K562 (cell line): ENCODE data around the gene HOMEZ. TPM values are rescaled to one million over a fixed set of nuclear protein-coding genes. Genes with fewer than 3 reads are reported as not detected.

ENCODE experiments used
- ILF3 ChIP-seq: fragments of 450-650 bp; IDR thresholded peaks from 2 replicates; pipeline ENCODE4 v1.6.1; 2018; ENCODE audit warnings: antibody characterized with exemption, mild to moderate bottlenecking, moderate library complexity, borderline replicate concordance
- MEF2D ChIP-seq: conservative IDR thresholded peaks from 2 replicates; pipeline ENCODE4 v1.6.1; 2016; ENCODE audit warnings: low read depth, missing genetic modification characterization, missing compliant biosample characterization
- PKNOX1 ChIP-seq: fragments of 450-650 bp; IDR thresholded peaks from 2 replicates; pipeline ENCODE4 v1.6.1; 2016
- PPARD ChIP-seq: fragments of 250-450 bp; sonication (Bioruptor Pico); IDR thresholded peaks from 2 replicates; pipeline ENCODE4 v1.8.0; 2022; ENCODE audit warnings: inconsistent platforms, mild to moderate bottlenecking, moderate library complexity
- RERE ChIP-seq: sonication (generic); formaldehyde crosslinking; IDR thresholded peaks from 2 replicates; pipeline ENCODE4 v1.8.0; 2023; ENCODE audit warnings: missing genetic modification reagents, mild to moderate bottlenecking, borderline replicate concordance
- SRSF1 ChIP-seq: fragments of 200-400 bp; formaldehyde crosslinking; IDR thresholded peaks from 2 replicates; pipeline ENCODE4 v1.6.1; 2017; ENCODE audit warnings: mild to moderate bottlenecking, low read depth, low read length, moderate library complexity
- TEAD4 ChIP-seq, 2 experiments: sonication (generic) in 1 of 2; formaldehyde crosslinking in 1 of 2; IDR thresholded peaks; 2 replicates each; pipeline versions ENCODE4 v1.6.1 to v1.8.0; 2012 to 2022; ENCODE audit warnings: borderline replicate concordance in 1 of 2, inconsistent platforms in 1 of 2, low read length in 1 of 2, mild to moderate bottlenecking in 1 of 2, missing genetic modification reagents in 1 of 2
- THAP12 ChIP-seq: fragments of 250-450 bp; sonication (Bioruptor Pico); IDR thresholded peaks from 2 replicates; pipeline ENCODE4 v1.9.0; 2021; ENCODE audit warnings: mild to moderate bottlenecking, inconsistent platforms
- ZBTB11 ChIP-seq, 3 experiments: fragments of 200-800 bp in 1 of 3; fragments of 250-450 bp in 1 of 3; fragments of 450-650 bp in 1 of 3; sonication (Bioruptor Pico) in 1 of 3; sonication (Bioruptor generic) in 1 of 3; formaldehyde crosslinking in 1 of 3; IDR thresholded peaks; 2 replicates each; pipeline versions ENCODE4 v1.6.1 to v1.8.0; 2016 to 2022; ENCODE audit warnings: mild to moderate bottlenecking in 2 of 3, missing genetic modification characterization in 2 of 3, missing compliant biosample characterization in 1 of 3, moderate library complexity in 1 of 3
- ZNF224 ChIP-seq: sonication (generic); formaldehyde crosslinking; IDR thresholded peaks from 2 replicates; pipeline ENCODE4 v1.8.0; 2022; ENCODE audit warnings: mild to moderate bottlenecking, missing genetic modification reagents
- polyA plus RNA-seq, 8 experiments: library from polyadenylated mRNA; depleted of rRNA in 4 of 8; stranded (reverse) in 5 of 8; unstranded in 3 of 8; fragments of >200 nt; fragmentation: Nextera tagmentation in 2 of 8; fragmentation: Illumina TruSeq in 1 of 8; extraction: Ambion mirVana in 2 of 8; extraction: Trizol in 1 of 8; gene quantifications; 2 replicates each; pipeline versions ENCODE4 v1.2.1 to v1.2.3, GENCODE V29; 2011 to 2014; ENCODE audit warnings: inconsistent platforms in 1 of 8, missing spikeins in 1 of 8
- total RNA-seq, 7 experiments: library from RNA; depleted of rRNA in 6 of 7; stranded (reverse); fragments of >200 nt in 6 of 7; fragmentation: Illumina TruSeq in 2 of 7; extraction: Trizol in 2 of 7; gene quantifications; 2 replicates each; pipeline versions ENCODE4 v1.2.1 to v1.2.3, GENCODE V29; 2011 to 2021; ENCODE audit warnings: low replicate concordance in 1 of 7

The HOMEZ gene
- total and polyA plus RNA-seq, 9 of the 15 experiments (the other 6 are each of a cell fraction or from before 2014, with no cell fraction given), result 3.0 to 30.2 (median 16.9) TPM

DNA sequence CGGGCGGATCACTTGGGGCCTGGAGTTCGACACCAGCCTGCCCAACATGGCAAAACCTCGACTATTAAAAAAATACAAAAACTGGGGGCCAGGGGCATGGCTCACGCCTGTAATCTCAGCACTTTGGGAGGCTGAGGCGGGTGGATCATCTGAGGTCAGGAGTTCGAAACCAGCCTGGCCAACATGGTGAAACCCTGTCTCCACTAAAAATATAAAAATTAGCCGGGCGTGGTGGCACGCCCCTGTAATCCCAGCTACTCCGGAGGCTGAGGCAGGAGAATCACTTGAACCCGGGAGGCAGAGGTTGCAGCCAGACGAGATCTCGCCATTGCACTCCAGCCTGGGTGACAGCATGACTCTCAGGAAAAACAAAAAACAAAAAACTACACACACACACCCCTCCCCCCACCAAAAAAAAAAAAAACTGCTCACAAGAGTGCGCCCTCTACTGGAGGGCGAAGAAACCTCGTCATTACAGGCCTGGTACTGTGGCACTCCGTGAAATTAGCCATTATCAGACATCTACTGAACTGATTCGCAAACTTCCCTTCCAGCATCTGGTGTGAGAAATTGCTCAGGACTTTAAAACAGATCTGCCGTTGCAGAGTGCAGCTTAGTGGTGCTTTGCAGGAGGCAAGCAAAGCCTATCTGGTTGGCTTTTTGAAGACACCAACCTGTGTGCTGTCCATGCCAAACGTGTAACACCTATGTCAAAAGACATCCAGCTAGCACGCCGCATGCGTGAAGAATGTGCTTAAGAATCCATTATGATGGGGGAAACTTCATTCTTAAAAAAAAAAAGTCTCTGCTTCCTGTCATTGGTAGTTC, 9.0 kb upstream of the HOMEZ start (continued):
- TF ChIP-seq THAP12 (CRISPR knock-in tag), result no peak
- TF ChIP-seq SRSF1, result no peak
- TF ChIP-seq ILF3, result no peak
- no peak for TF ChIP-seq TEAD4 (IDR thresholded peaks at IDR 0.05; ENCODE audit: low read length)
- TF ChIP-seq TEAD4 (CRISPR knock-in tag; IDR thresholded peaks at IDR 0.05; ENCODE audit: borderline replicate concordance), result no peak
- no peak for TF ChIP-seq PPARD
- no peak for TF ChIP-seq ZBTB11 (CRISPR knock-in tag; IDR thresholded peaks at IDR 0.05)
- peak; percentile 42; the same call in 1 of the 2 replicates for TF ChIP-seq PKNOX1
- 0 out of 2 replicates have a peak, but pooled peaks have one; percentile 16 for TF ChIP-seq MEF2D (tag)
- TF ChIP-seq RERE (CRISPR knock-in tag), result no peak
- no peak for TF ChIP-seq ZNF224 (CRISPR knock-in tag)
